Stimulated activated CD4-positive, alpha-beta T cell treated with anti-CD3 and anti-CD28 coated beads, Interleukin-15, amount 100 ng/mL, for 48 hours (primary cell): ENCODE measurements around the gene HMCN2.

Experiments
- DNase-seq, 2 donors: peaks; one replicate each; pipeline ENCODE4 v3.0.0-alpha.2; 2020; ENCODE audit warnings: low read depth in 2 of 2

HMCN2 gene

DNA sequence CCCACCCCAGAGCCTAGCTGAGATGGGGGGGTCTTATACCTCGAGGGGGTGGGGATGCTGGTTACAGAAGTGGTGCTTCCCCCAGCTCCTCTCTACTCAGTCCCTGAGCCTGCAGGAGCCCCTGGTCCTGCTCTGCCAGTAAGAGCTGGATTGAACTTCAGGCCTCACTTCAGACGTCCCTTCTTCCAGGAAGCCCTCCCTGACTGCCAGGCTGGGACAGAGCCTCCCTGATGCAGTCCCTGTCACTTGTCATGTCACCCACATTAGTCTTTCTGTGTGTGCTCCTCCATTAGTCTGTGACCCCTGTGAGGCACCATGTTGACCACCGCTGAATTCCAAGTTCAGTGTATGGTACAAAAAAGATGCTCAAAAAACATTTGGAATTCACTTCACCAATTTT is 100.5 kb downstream of the HMCN2 start:
- DNase-seq: no peak

DNA sequence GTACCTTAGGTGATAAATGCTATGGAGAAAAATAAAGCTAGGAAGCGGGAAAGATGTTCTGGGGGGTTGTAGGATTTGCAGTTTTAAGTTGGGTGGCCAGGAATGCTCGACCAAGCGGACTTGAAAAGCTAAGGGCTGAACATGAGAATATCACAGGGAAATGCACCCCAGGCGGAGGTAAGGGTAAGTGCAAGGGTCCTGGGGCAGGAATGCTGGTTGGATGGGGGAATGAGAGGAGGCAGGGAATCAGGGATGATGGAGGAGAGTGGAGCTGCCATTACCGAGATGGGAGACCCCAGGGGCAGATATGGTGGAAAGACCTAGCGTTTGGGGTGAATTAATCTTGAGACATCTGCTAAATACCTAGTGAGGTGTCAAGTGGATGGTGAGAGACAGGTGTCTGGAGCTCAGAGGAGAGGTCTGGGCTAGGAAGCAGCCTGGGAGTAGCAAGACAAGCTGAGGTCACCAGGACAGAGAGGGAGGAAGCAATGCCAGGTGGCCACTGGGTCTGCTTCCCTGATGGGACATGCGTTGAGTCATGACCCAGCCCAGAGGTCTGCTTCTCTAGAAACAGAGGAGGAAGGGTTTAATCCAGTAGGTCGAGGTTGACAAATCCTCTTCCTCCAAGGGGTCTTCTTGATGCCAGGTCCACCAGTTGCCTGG is 101.5 kb downstream of the HMCN2 start:
- no peak for DNase-seq

DNA sequence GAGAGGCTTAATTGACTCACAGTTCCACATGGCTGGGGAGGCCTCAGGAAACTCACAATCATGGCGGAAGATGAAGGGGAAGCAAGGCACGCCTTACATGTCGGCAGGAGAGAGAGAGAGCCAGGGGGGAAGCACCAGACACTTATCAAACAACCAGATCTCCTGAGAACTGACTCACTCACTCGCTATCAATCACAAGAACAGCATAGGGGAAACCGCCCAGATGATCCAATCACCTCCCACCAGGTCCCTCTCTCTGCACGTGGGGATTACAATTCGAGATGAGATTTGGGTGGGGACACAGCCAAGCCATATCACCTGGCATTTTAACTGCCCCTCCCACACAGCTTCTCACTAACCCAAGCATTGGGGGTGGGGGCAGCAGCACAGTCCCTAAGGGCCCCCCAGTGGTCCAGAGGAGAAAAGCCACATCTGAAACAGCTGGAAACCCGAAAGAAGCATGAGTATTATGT is 103.1 kb downstream of the HMCN2 start:
- peak; percentile 30 to 46 for DNase-seq

DNA sequence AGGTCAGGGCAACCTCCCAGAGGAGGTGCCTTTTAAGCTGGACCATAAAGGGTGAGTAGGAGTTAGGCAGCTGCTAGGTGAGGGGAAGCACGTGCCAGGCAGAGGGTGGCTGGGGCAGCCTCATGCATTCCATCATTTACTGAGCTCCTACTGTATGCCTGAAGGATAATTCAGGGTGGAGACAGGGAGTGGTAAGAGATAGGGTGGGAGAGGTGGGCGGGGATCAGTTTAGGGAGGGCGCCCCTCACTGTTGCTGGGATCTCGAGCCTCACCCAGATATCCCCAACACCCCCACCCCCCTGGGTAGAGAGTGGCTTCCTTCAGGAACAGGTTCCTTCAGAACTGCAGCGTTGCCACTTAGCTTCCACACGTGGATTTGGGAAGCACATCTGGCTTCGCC is 104.7 kb downstream of the HMCN2 start:
- no peak for DNase-seq

DNA sequence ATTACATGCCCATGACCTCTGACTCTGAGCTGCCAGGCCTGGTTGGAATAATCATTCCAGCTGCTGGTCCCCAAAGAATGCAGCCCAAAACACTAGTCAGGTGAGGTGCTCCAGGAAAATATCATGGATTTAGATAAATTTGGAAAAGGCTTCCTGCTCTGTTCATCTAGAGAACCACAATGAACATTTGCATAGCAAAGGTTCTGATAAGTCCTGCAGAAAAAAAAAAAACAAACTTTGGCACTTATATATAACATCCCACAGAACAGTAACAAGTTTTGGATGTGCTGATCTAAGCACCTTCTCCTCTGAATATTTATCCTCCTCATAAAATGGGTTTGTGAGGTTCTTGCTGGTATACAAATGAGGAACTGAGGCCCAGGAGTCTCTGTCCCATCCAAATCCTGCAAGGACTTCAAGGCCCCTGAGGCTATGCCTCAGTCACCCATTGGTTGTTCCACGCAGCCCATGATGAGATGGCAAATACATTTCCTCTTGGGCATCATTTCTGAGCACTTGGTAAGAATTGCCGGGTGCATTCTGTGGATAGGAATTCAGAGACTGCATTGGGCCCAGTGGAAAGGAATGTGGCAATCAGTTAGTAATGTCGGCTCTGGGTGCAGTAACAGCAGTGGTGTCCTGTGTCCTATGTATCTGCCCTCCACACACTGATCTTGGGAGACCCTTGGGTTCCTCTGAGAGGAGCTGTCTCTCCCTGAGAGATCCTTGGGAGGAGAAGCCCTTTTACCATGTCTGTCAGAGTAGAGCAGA is 105.8 kb downstream of the HMCN2 start:
- DNase-seq: no peak

DNA sequence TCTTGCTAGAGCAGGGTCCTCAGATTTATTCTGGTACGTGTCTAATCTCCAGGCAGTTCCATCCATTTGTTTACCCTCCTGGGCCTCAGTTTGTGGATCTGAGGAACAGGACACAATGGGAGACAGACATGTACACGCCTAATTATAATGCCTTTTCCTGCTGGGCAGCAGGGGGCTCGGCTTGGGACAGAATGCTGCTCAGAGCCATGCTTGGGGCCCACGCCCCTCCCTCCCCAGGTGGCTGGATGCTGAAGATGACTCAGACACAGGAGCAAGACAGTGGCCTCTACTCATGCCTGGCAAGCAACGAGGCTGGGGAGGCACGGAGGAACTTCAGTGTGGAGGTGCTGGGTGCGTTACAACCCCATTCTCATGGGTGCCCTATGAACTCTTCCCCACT is 106.5 kb downstream of the HMCN2 start:
- no peak for DNase-seq

DNA sequence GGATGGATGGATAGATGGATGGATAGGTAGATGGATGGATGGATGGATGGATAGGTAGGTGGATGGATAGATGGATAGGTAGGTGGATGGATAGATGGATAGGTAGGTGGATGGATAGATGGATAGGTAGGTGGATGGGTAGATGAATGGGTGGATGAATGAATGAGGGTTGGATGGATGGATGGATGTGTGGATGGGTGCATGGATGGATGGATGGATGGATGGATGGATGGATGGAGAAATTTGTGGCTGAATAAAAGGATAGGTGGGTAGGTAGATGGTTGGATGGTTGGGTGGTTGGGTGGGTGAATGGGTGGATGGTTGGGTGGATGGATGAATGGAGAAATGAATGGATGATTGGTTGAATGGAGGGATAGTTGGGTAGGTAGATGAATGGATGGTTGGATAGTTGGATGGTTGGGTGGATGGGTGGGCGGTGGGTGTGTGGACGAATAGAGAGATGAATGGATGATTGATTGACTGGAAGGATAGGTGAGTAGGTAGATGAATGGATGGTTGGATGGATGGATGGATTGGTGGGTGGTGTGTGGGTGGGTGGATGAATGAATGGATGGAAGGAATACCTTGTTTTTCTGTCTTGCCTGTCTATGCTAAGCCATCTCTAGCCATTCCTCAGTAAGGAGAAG is 108.2 kb downstream of the HMCN2 start:
- DNase-seq: no peak

DNA sequence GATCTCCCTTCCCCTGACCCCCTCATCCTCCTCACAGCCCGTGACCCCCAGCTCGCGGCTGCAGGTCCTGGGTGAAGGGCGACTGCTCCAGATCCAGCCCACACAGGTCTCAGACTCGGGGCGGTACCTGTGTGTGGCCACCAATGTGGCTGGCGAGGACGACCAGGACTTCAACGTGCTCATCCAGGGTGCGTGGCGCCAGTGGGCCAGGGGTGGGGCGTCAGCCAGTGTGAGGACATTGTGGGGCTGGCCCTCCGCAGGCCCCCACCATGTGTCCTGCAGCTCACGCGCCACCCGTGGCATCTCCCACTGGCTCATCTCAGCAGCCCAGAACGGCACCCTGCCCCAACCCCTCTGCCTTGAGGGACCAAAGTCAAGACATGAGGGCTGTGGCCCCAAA is 112.1 kb downstream of the HMCN2 start:
- no peak for DNase-seq

DNA sequence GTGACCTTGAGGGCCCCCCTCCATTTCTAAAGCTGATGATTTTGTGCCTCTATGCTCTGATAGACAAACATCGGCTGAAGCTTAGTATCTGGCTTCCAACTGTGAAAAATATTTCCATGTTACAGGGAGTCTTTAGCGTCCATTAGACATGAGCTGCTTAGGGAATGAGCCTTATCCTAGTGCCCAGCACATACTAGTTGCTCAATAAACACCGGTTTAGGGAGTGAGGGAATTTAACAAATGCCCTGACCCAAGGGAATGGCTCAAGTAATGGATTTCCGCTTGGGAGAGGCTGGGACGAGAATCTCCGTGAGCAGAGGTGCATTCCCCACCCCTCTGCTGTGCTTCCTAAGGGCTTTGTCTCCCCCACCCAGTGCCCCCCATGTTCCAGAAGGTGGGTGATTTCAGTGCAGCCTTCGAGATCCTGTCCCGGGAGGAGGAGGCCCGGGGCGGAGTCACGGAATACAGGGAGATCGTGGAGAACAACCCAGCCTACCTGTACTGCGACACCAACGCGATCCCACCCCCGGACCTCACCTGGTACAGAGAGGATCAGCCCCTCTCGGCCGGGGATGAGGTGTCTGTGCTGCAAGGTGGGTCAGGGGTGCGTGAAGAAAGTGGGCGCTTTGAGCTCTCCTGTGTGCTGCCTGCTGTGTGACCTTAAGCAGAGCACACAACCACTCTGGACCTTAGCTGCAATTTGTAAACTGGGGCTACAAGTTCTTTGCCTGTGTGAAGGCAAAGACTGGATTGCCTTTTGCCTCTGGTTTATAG is 113.5 kb downstream of the HMCN2 start:
- no peak for DNase-seq

DNA sequence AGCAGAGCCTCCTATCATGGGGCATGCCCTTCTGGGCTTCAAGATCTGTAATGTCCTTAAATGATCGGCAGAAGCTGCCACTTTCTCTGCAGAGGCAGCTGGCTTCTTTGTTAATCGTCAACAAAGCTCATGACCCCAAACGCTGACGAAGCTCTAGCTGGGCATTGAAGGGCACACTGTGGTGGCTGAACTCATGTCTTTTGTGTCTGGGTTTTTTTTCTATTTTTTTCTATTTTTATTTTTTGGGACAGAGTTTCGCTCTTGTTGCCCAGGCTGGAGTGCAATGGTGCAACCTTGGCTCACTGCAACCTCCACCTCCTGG is 114.0 kb downstream of the HMCN2 start:
- no peak for DNase-seq

DNA sequence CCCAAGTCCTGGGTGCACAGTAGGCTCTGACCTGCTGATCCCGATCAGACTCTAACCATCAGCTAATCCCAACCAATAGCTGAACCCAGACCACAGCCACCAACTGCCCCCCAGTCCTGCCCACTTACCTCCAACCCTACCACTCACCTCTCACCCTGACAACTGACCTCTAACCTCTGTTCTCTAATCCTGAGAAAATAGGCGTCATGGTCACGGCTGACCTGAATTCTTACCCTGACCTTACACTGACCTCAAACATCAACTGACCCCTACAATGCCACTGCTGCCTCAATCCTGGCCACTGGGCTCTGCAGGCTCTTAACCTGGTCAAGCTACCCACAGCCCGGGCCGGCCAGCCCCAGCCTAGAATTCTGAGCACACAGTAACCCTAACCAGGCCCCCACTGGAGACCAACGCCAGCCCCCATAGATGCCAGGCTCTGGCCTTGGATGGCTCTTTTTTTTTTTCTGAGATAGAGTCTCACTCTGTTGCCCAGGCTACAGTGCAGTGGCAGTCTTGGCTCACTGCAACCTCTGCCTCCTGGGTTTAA is 115.4 kb downstream of the HMCN2 start:
- no peak for DNase-seq

DNA sequence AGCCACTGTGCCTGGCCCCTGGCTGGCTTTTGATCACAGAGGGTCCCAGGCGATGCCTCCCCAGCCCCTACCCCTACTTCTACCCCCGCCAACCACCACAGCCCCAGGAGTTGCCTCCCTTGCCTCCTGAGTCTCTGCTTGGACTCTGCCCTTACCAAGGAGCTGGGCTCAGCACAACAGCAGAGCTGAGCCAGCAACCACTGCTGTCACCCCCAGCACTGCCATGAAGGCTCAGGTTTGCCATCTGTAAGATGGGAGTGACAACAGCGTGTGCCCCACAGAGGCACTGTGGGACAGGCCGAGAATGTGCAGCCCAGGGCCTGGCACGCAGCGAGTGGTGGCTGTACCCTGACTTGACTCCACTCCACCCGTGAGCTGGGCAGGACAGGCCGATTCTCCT is 116.1 kb downstream of the HMCN2 start:
- DNase-seq: no peak

DNA sequence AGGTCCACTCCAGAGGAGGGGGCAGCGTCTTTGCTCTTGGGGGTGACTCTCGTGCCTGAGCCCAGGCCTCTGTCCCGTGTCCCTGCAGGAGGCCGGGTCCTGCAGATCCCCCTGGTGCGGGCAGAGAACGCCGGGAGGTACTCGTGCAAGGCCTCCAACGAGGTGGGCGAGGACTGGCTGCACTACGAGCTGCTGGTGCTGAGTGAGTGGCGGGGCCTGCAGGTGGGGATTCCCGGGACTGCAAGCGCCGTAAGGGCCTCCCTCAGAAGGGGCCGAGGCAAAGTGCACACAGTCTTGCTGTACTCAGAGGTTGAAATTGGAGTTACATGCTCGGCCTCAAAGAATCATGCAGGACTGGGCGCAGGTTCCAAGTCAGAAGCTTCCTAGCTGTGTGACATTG is 116.5 kb downstream of the HMCN2 start:
- DNase-seq: no peak

DNA sequence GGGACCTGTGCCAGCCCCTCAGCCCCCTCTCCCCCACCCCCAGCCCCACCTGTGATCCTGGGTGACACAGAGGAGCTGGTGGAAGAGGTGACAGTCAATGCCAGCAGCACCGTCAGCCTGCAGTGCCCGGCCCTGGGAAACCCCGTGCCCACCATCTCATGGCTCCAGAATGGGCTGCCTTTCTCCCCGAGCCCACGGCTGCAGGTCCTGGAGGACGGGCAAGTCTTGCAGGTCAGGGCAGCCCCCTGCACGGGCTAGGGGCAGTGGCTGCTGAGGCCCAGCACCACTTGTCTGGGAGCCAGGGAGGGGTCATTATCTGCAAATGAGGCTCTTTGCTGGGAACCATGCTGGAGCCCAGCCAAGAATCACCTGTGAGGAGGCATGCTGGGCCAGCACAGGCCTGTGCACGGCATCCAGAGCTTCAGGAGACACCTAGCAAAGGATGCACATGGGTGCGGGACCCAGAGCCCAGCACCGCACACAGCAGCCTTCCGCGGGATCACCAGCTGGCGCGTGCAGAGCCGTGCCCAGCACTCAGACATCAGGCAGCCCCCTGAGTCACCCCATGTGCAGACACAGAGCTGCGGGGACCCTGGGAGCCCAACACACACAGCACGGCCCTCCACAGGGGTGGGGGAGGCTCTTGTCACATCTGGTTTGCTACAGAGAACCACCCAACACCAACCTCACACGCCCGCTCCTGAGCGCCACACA is 117.2 kb downstream of the HMCN2 start:
- DNase-seq: no peak

DNA sequence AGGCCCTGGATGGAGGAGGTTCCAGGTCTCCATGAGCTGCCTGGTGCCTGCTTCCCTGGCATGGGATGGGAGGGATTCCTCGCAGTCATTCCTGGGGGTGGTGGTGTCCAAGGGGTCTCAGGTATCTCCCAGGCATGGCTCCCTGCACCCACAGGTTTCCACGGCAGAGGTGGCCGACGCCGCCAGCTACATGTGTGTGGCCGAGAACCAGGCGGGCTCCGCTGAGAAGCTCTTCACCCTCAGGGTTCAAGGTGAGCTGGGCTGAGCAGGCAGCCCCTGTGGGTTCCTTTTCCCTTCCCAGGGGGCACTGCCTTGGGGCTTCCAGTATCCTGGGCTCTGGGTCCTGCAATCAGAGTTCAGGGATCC is 117.8 kb downstream of the HMCN2 start:
- no peak for DNase-seq

DNA sequence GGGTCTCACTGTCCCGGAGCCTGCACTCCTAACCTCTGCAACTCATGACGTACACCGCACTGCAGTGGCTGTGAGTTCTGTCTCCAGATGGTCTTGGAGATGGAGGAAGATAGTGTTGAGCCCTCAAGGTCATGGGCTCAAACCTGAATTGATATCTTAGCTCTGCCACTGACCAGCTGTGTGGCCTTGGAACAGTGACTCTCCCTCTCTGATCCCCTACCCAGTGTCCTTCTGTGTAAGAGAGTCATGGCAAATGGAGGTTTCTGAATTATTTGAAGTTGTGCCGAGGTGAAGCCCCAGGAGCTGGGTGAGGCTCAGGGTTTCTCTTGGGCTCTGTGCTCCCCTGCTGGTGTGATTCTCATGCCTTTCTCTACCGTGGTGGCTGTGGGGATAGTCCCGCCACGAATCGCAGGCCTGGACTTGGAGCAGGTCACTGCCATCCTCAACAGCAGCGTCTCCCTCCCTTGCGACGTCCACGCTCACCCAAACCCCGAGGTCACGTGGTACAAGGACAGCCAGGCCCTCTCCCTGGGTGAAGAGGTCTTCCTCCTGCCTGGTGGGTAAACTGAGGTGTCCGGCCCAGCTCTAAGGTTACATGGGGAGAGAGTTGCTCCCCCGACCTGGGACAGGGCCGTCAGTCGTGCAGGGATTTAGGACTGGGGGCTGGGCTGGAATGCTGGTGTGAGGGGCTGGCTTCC is 118.6 kb downstream of the HMCN2 start:
- DNase-seq: no peak

DNA sequence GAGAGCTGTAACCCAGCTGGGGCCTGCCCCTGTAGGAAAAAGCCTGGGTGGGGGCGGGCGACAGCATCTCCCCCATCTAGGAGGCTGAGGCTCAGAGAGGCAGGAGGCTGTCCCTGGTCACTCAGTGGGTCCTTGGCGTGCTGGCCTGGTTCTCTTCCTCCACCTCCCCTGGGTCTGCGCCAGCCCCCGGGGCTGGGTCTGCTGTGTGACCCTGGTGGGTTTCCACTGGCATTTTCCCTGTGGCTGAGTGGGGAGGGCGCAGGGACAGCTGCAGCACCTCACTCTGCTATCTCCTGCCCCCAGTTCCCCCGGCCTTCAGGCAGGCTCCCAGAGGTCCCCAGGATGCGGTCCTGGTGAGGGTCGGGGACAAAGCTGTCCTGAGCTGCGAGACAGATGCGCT is 119.7 kb downstream of the HMCN2 start:
- DNase-seq: no peak

DNA sequence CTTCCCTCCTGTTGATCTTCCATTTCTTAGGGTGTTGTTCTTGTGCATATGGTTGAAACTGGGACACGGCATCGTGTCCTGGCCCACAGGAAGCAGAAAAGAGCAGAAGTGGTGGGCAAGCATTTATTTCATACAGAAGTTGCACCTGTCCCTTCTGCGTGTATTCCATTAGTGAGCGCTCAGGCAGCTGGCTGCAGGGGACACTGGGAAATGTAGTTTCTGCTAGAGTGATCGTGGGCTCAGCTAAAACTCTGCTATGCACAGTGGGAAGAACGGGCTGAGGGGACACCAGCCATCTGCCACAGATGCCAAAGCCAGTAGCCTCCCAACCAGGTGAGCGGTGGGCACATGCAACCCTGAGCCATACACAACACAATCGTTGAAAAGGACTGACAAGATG is 121.8 kb downstream of the HMCN2 start:
- DNase-seq: no peak

DNA sequence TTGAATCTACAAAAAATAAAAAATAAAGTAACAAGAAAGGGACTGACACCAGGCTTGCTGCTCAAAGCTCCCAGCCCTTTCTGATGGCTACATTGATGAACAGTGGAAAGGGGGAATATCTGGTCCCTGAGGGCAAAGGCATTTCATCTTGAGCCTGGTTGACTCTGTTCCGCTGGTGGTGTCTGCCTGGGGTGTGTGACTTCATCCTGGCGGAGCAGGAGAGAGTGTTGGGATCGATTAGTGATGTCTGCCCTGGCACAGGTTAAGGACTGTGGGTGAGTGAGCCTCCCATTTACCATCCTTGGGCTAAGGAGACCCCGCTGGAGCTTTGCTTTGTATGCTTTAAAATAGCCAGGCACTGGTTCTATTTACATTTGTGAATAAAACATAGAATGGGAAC is 122.3 kb downstream of the HMCN2 start:
- no peak for DNase-seq

DNA sequence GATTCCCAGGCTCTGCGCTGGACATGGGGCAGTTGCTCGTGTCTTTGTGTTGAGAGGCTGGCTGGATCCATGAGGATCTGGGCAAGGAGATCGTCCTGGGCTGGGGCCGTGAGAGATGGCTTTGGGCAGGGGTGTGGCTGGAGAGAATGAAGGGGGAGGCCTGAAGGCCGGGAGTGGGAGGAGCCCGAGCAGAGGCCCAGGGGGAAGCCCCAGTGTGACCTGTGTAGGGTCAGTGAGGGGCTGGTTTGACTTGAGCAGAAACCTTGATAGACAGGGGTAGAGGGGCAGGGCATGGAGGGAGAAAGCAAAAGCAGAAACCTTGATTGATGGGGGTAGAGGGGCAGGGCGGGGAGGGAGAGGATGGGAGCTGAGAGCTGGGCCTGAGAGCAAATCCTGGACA is 124.8 kb downstream of the HMCN2 start:
- no peak for DNase-seq

DNA sequence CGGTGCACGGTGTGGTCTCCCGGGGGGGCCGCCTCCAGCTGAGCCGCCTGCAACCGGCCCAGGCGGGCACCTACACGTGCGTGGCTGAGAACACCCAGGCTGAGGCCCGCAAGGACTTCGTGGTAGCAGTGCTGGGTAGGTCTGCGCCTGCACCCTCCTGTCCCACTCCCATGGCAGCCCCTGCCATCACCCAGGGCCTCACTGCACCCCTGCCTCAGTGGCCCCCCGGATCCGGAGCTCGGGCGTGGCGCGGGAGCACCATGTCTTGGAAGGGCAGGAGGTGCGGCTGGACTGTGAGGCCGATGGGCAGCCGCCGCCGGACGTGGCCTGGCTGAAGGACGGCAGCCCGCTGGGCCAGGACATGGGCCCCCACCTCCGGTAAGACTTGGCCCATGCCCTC is 125.4 kb downstream of the HMCN2 start:
- DNase-seq: no peak
